IPS-NIHi7 (cell line): ENCODE data around the gene PTPRD.
"Not testable (repeated sequence)": the region's sequence is repeated elsewhere in the genome, so short reads cannot be mapped to it uniquely, and the experiment has no call there.

Source experiments
- DNase-seq: peaks from one replicate; pipeline ENCODE4 v3.0.0; 2012; ENCODE audit warnings: mixed read lengths; ENCODE audit errors: extremely low spot score

PTPRD gene

GRCh38 chr9:8726692-8727091, 1886.1 kb downstream of the PTPRD start:
- DNase-seq = no peak

GRCh38 chr9:8725635-8726034, 1887.2 kb downstream of the PTPRD start:
- DNase-seq = no peak

GRCh38 chr9:8724284-8725018, 1888.4 kb downstream of the PTPRD start:
- no peak for DNase-seq

- no peak for DNase-seq
Measured at GRCh38 chr9:8723195-8723594, 1889.6 kb downstream of the PTPRD start.

GRCh38 chr9:8719833-8720486, 1892.8 kb downstream of the PTPRD start:
- no peak for DNase-seq

- no peak for DNase-seq
Measured at GRCh38 chr9:8718121-8718725, 1894.6 kb downstream of the PTPRD start.

- DNase-seq = no peak
Measured at GRCh38 chr9:8717146-8717545, 1895.7 kb downstream of the PTPRD start.

GRCh38 chr9:8715788-8716187, 1897.0 kb downstream of the PTPRD start:
- DNase-seq = no peak

GRCh38 chr9:8713811-8714165, 1899.0 kb downstream of the PTPRD start:
- no peak for DNase-seq

GRCh38 chr9:8713149-8713810, 1899.5 kb downstream of the PTPRD start:
- DNase-seq = no peak

GRCh38 chr9:8709731-8710130, 1903.1 kb downstream of the PTPRD start:
- DNase-seq = no peak

- DNase-seq = no peak
Measured at GRCh38 chr9:8708728-8709127, 1904.1 kb downstream of the PTPRD start.

- no peak for DNase-seq
Measured at GRCh38 chr9:8706998-8707397, 1905.8 kb downstream of the PTPRD start.

- DNase-seq = no peak
Measured at GRCh38 chr9:8706531-8706930, 1906.3 kb downstream of the PTPRD start.

- no peak for DNase-seq
Measured at GRCh38 chr9:8705861-8706260, 1906.9 kb downstream of the PTPRD start.

GRCh38 chr9:8703904-8704303, 1908.9 kb downstream of the PTPRD start:
- DNase-seq = no peak

GRCh38 chr9:8701904-8702303, 1910.9 kb downstream of the PTPRD start:
- no peak for DNase-seq

GRCh38 chr9:8697565-8697964, 1915.2 kb downstream of the PTPRD start:
- DNase-seq = not testable (repeated sequence)

- DNase-seq = no peak
Measured at GRCh38 chr9:8696516-8696915, 1916.3 kb downstream of the PTPRD start.

- no peak for DNase-seq
Measured at GRCh38 chr9:8694983-8695588, 1917.7 kb downstream of the PTPRD start.

- no peak for DNase-seq
Measured at GRCh38 chr9:8693464-8693863, 1919.3 kb downstream of the PTPRD start.

GRCh38 chr9:8686516-8686915, 1926.3 kb downstream of the PTPRD start:
- no peak for DNase-seq
